CD4-positive, CD25-positive, alpha-beta regulatory T cell (primary cell): ENCODE results near the gene C16orf89. TPM values are rescaled to one million over a fixed set of nuclear protein-coding genes. Genes with fewer than 3 reads are reported as not detected.
A peak's percentile ranks its signal among the peaks of the same experiment; 100 is the strongest.

Experiments
- ATAC-seq, 2 donors: fragments of 150-1000 bp; cut with Tn5 transposase; one replicate each; pipeline ENCODE4 v1.10.0; 2021; ENCODE audit warnings: low read depth in 2 of 2, moderate number of reproducible peaks in 2 of 2, moderate library complexity in 1 of 2
- DNase-seq, 3 donors: peaks; one replicate each; pipeline versions ENCODE4 v3.0.0 to v3.0.0-alpha.2; 2012 to 2022; ENCODE audit warnings: mixed read lengths in 1 of 3
- H3K27ac ChIP-seq: one replicate; pipeline ENCODE4 v1.7.0; 2013; ENCODE audit warnings: mild to moderate bottlenecking, low read length; ENCODE audit not compliant: insufficient read depth, poor library complexity, severe bottlenecking
- H3K27me3 ChIP-seq: one replicate; pipeline ENCODE4 v1.7.0; 2013; ENCODE audit warnings: low read length; ENCODE audit not compliant: control insufficient read depth, insufficient read depth
- H3K36me3 ChIP-seq: one replicate; pipeline ENCODE4 v1.7.0; 2013; ENCODE audit warnings: mild to moderate bottlenecking, low read length, moderate library complexity; ENCODE audit not compliant: control insufficient read depth, insufficient read depth
- H3K4me1 ChIP-seq: 2 replicates; pipeline ENCODE4 v1.7.0; 2013; ENCODE audit warnings: mild to moderate bottlenecking, low read length; ENCODE audit not compliant: insufficient read depth, control insufficient read depth, poor library complexity, severe bottlenecking
- H3K4me3 ChIP-seq: one replicate; pipeline ENCODE4 v1.7.0; 2013; ENCODE audit warnings: low read depth, mild to moderate bottlenecking, low read length, moderate library complexity
- H3K9me3 ChIP-seq, 2 experiments: 1 replicate in 1 of 2; 2 replicates in 1 of 2; pipeline ENCODE4 v1.7.0; 2013; ENCODE audit warnings: low read length in 2 of 2, mild to moderate bottlenecking in 1 of 2, moderate library complexity in 1 of 2; ENCODE audit not compliant: control insufficient read depth in 2 of 2
- H3K27ac Mint-ChIP-seq, 3 donors: one replicate each; pipeline ENCODE4 v1.8.0; 2020 to 2022; ENCODE audit warnings: mild to moderate bottlenecking in 3 of 3, mixed read lengths in 3 of 3, moderate library complexity in 2 of 3
- H3K27me3 Mint-ChIP-seq: one replicate; pipeline ENCODE4 v1.8.0; 2022; ENCODE audit warnings: mild to moderate bottlenecking, mixed read lengths
- H3K36me3 Mint-ChIP-seq: one replicate; pipeline ENCODE4 v1.8.0; 2020; ENCODE audit warnings: mixed read lengths
- H3K4me1 Mint-ChIP-seq, 4 donors: one replicate each; pipeline ENCODE4 v1.8.0; 2020 to 2022; ENCODE audit warnings: mixed read lengths in 4 of 4, mild to moderate bottlenecking in 1 of 4
- H3K4me3 Mint-ChIP-seq, 4 donors: one replicate each; pipeline ENCODE4 v1.8.0; 2020 to 2022; ENCODE audit warnings: mild to moderate bottlenecking in 4 of 4, mixed read lengths in 4 of 4, moderate library complexity in 3 of 4
- H3K9me3 Mint-ChIP-seq, 7 donors: one replicate each; pipeline ENCODE4 v1.8.0; 2020 to 2022; ENCODE audit warnings: mixed read lengths in 7 of 7, mild to moderate bottlenecking in 3 of 7, moderate library complexity in 2 of 7
- polyA plus RNA-seq, 4 donors: library from polyadenylated mRNA; unstranded; fragments of 300-500 nt; fragmentation: Illumina TruSeq; gene quantifications; one replicate each; pipeline ENCODE4 v1.2.3, GENCODE V29; 2021
- total RNA-seq: library from RNA; stranded (reverse); gene quantifications from one replicate; pipeline ENCODE4 v1.2.3, GENCODE V29; 2022

Gene C16orf89
- total and polyA plus RNA-seq, 5 donors from 2014 or later, result not detected

DNA sequence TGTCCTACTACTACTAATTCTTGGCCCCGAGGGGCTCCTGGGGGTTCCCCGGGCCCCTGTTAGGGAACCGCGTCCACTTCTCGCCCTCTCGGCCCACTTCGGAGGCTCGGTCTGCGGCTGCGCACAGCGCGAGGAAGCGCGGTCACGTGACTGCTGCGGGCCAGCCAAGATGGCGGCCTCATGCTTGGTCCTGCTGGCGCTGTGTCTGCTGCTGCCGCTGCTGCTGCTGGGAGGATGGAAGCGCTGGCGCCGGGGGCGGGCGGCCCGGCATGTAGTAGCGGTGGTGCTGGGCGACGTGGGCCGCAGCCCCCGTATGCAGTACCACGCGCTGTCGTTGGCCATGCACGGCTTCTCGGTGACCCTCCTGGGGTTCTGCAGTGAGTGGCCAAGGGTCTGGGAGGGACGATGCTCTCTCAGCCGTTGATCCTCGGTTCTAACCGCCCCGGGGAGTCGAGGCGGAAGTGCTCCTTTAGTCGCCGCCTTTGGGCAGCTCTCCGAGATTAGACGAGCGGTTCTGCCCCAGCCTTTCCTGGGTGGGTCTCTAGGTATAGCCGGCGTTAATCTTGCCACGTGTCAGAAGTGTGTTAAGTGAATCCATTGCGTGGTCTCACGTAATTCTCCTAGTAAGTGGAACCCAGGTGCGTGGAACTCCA, 6.1 kb upstream of the C16orf89 start, which contains the start of gene ALG1:
TSS of gene ALG1 (plus strand) at position 163 of the 653 bp plus-strand sequence. CDS start at position 170, 7 bp downstream.
- Mint-ChIP-seq H3K36me3 (peaks cover 22% of the 10 kb centered on the region), H3K9me3 (no peaks in the 10 kb centered on the region), H3K27me3 (peaks cover 9% of the 10 kb centered on the region), H3K4me3 (peak within 1 kb of the TSS; percentile 92 to 96 (median 94)), H3K4me1 (peaks cover 18 to 40% (median 29%) of the 10 kb centered on the region in 4 donors), H3K27ac (peak within 1 kb of the TSS; percentile 98)
- Histone ChIP-seq H3K27me3 (no peaks in the 10 kb centered on the region), H3K4me3 (peak within 1 kb of the TSS; percentile 85), H3K27ac (peak within 1 kb of the TSS; percentile 86), H3K9me3 (no peaks in the 10 kb centered on the region), H3K4me1 (peaks cover 24% of the 10 kb centered on the region), H3K36me3 (peaks cover 22% of the 10 kb centered on the region)
- ATAC-seq (peak; percentile 88 to 90), DNase-seq (peak; percentile 83 to 92 (median 86))

DNA sequence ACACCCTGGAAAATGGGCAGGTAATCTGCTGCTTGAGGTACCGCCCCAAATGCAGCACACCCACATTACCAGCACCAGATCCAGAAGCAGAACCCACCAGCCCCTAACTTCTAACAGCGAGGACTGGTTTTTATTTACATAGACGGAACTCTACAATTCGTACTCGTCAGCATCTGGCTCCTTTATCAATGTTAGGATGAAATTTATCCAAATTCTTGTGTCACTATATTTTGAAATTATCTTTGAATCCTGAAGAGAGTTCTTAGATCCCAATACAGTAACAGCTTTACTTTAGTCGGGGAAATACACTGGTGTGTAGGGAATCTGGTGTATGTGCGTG, 5.6 kb upstream of the C16orf89 start:
- peaks cover 14% of the 10 kb centered on the region for H3K27me3 Mint-ChIP-seq
- peaks cover 18 to 40% (median 29%) of the 10 kb centered on the region in 4 donors for H3K4me1 Mint-ChIP-seq
- no peaks in the 10 kb centered on the region for H3K9me3 Mint-ChIP-seq
- Histone ChIP-seq H3K9me3 (no peaks in the 10 kb centered on the region), H3K4me3 (peak overlapping the region; percentile 74), H3K27ac (peak overlapping the region; percentile 86), H3K4me1 (peaks cover 24% of the 10 kb centered on the region), H3K27me3 (no peaks in the 10 kb centered on the region), H3K36me3 (peaks cover 19% of the 10 kb centered on the region)
- no peak for ATAC-seq
- H3K36me3 Mint-ChIP-seq, result peaks cover 20% of the 10 kb centered on the region
- DNase-seq, result no peak
- peak overlapping the region; percentile 92 to 96 (median 94) for H3K4me3 Mint-ChIP-seq
- peak overlapping the region; percentile 98 for H3K27ac Mint-ChIP-seq

DNA sequence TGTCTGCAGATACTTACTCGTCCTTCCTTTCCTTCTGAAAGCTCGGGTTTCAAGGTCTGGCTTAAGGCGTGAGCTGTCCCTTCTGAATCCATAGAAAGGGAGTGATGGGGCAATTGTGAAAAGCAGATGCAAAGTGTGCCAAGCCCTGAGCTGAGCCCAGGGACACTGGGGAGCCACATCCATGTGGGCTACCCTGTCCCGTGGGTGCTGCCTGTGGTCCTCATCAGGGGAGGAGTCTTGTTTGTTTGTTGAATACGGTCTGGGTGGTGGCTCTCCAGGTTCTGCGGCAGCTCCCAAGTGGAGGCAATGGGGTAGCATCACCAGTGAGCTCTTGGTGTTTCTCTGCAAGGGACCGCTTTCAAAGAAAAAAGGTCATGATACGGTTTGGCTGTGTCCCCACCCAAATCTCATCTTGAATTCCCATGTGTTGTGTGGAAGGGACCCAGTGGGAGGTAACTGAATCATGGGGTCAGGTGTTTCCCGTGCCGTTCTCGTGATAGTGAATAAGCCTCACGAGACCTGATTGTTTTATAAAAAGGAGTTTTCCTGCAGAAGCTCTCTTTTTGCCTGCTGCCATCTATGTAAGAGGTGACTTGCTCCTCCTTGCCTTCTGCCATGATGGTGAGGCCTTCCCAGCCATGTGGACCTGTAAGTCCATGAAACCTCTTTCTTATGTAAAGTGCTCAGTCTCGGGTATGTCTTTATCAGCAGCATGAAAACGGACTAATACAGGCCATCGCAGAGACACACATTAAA, 4.9 kb upstream of the C16orf89 start:
- peaks cover 12% of the 10 kb centered on the region for H3K36me3 ChIP-seq
- H3K4me1 Mint-ChIP-seq, result peaks cover 18 to 40% (median 29%) of the 10 kb centered on the region in 4 donors
- no peaks in the 10 kb centered on the region for H3K27me3 ChIP-seq
- H3K4me3 Mint-ChIP-seq, result peak overlapping the region in 3 of 4 donors; percentile 47 to 94 (median 92)
- no peak overlapping the region for H3K4me3 ChIP-seq
- H3K27ac ChIP-seq, result peak overlapping the region; percentile 86
- H3K9me3 ChIP-seq, result no peaks in the 10 kb centered on the region
- H3K27ac Mint-ChIP-seq, result peak overlapping the region; percentile 29 to 98 (median 98)
- H3K4me1 ChIP-seq, result peaks cover 24% of the 10 kb centered on the region
- ATAC-seq (no peak), DNase-seq (peak in 1 of 3 donors; percentile 10)
- H3K27me3 Mint-ChIP-seq, result peaks cover 15% of the 10 kb centered on the region
- H3K9me3 Mint-ChIP-seq, result no peaks in the 10 kb centered on the region
- H3K36me3 Mint-ChIP-seq, result peaks cover 13% of the 10 kb centered on the region

GRCh38 chr16:5069854-5070253, 4.1 kb upstream of the C16orf89 start:
- Histone ChIP-seq H3K27me3 (no peaks in the 10 kb centered on the region), H3K27ac (no peak overlapping the region), H3K9me3 (no peaks in the 10 kb centered on the region), H3K4me1 (peaks cover 24% of the 10 kb centered on the region), H3K36me3 (peaks cover 7% of the 10 kb centered on the region), H3K4me3 (no peak overlapping the region)
- peak overlapping the region in 3 of 4 donors; percentile 35 to 41 (median 38) for H3K4me3 Mint-ChIP-seq
- H3K9me3 Mint-ChIP-seq, result no peaks in the 10 kb centered on the region
- H3K27ac Mint-ChIP-seq, result peak overlapping the region in 1 of 3 donors; percentile 75
- DNase-seq (no peak), ATAC-seq (no peak)
- peaks cover 5% of the 10 kb centered on the region for H3K36me3 Mint-ChIP-seq
- peaks cover 15 to 35% (median 24%) of the 10 kb centered on the region in 4 donors for H3K4me1 Mint-ChIP-seq
- peaks cover 15% of the 10 kb centered on the region for H3K27me3 Mint-ChIP-seq

DNA sequence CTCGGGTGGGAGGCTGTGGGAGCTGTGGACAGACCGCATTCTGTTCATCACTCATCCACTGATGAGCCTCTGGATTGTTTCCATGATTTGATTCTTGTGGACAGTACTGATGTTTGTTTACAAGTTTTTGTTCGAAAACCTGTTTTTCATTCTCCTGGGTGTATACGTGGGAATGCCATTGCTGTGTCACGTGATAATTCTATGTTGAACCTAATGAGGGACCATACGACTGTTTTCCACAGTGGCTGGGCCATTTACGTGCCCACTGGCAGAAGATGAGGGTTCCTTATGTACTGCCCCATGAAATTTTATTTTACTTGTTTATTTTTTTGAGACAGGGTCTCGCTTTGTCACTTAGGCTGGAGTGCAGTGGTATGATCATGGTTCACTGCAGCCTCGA, 3.3 kb upstream of the C16orf89 start:
- Mint-ChIP-seq H3K27ac (no peak overlapping the region), H3K36me3 (no peaks in the 10 kb centered on the region), H3K9me3 (no peaks in the 10 kb centered on the region), H3K27me3 (peaks cover 15% of the 10 kb centered on the region), H3K4me1 (peaks cover 13 to 29% (median 20%) of the 10 kb centered on the region in 4 donors), H3K4me3 (no peak overlapping the region)
- Histone ChIP-seq H3K27me3 (no peaks in the 10 kb centered on the region), H3K4me1 (peaks cover 24% of the 10 kb centered on the region), H3K36me3 (peaks cover 3% of the 10 kb centered on the region), H3K27ac (no peak overlapping the region), H3K4me3 (no peak overlapping the region), H3K9me3 (no peaks in the 10 kb centered on the region)
- DNase-seq (no peak), ATAC-seq (no peak)

DNA sequence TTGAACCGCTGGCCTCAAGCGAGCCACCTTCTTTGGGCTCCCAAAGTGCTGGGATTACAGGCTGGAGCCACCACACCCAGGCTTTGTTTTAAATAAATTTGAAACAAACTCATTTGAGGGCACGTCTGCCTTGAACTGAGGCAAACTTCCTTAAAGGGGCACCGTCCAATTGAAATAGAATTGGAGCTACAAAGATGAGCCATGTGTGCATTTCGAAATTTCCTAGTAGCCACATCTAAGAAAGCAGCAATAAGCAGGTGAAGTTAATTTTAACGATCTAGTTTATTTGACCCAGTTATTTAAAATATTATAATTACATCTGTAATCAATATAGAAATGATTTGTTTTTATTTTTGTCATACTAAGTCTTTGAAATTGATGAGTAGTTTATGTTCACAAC, 755 bp upstream of the C16orf89 start:
- Histone ChIP-seq H3K4me3 (no peak overlapping the region), H3K4me1 (peaks cover 6% of the 10 kb centered on the region), H3K9me3 (no peaks in the 10 kb centered on the region), H3K36me3 (no peaks in the 10 kb centered on the region), H3K27me3 (no peaks in the 10 kb centered on the region), H3K27ac (no peak overlapping the region)
- H3K36me3 Mint-ChIP-seq, result peaks cover 3% of the 10 kb centered on the region
- no peak overlapping the region for H3K27ac Mint-ChIP-seq
- ATAC-seq (no peak), DNase-seq (no peak)
- H3K4me1 Mint-ChIP-seq, result peaks cover 2 to 11% (median 5%) of the 10 kb centered on the region in 4 donors
- no peaks in the 10 kb centered on the region for H3K9me3 Mint-ChIP-seq
- H3K4me3 Mint-ChIP-seq, result no peak overlapping the region
- peaks cover 15% of the 10 kb centered on the region for H3K27me3 Mint-ChIP-seq

GRCh38 chr16:5065326-5065725, 430 bp downstream of the C16orf89 start:
- H3K4me3 Mint-ChIP-seq, result no peak overlapping the region
- H3K36me3 Mint-ChIP-seq, result peaks cover 3% of the 10 kb centered on the region
- no peaks in the 10 kb centered on the region for H3K27me3 ChIP-seq
- DNase-seq (no peak), ATAC-seq (no peak)
- no peak overlapping the region for H3K4me3 ChIP-seq
- no peak overlapping the region for H3K27ac ChIP-seq
- peaks cover 0 to 3% (median 0%) of the 10 kb centered on the region in 4 donors for H3K4me1 Mint-ChIP-seq
- no peaks in the 10 kb centered on the region for H3K36me3 ChIP-seq
- no peaks in the 10 kb centered on the region for H3K4me1 ChIP-seq
- no peaks in the 10 kb centered on the region for H3K9me3 ChIP-seq
- H3K9me3 Mint-ChIP-seq, result no peaks in the 10 kb centered on the region
- H3K27ac Mint-ChIP-seq, result no peak overlapping the region
- H3K27me3 Mint-ChIP-seq, result peaks cover 9% of the 10 kb centered on the region
